ENCODE data around the gene KRTAP10-5. TPM values are rescaled to one million over a fixed set of nuclear protein-coding genes. Genes with fewer than 3 reads are reported as not detected.

Gene KRTAP10-5
- polyA plus RNA-seq, 1 experiment: not detected

- H3K27me3 ChIP-seq (ENCODE audit: control insufficient read depth, insufficient read depth, low read length): no peaks in the 10 kb centered on the region
- ChIA-PET POLR2A (no interaction called here), CTCF (no interaction called here)
- no peak for TF ChIP-seq CTCF (IDR thresholded peaks at IDR 0.05; ENCODE audit: insufficient read depth, low read depth, low read length)
- H3K36me3 ChIP-seq (ENCODE audit: control insufficient read depth, insufficient read depth, low read length): no peaks in the 10 kb centered on the region
- no peak overlapping the region for H3K4me3 ChIP-seq (ENCODE audit: low read depth, low read length)
- no peak for DNase-seq (ENCODE audit: low read depth)
Observed at GRCh38 chr21:44617071-44617501, 36.7 kb upstream of the KRTAP10-5 start.

GRCh38 chr21:44616591-44616926 lies 36.2 kb upstream of the KRTAP10-5 start:
- H3K27me3 ChIP-seq (ENCODE audit: control insufficient read depth, insufficient read depth, low read length): no peaks in the 10 kb centered on the region
- no peak overlapping the region for H3K4me3 ChIP-seq (ENCODE audit: low read depth, low read length)
- POLR2A ChIA-PET: no interaction called here
- no peak for TF ChIP-seq CTCF (IDR thresholded peaks at IDR 0.05; ENCODE audit: insufficient read depth, low read depth, low read length)
- DNase-seq (ENCODE audit: low read depth): no peak
- H3K36me3 ChIP-seq (ENCODE audit: control insufficient read depth, insufficient read depth, low read length): no peaks in the 10 kb centered on the region
- CTCF ChIA-PET: no interaction called here

GRCh38 chr21:44615911-44616590 lies 35.6 kb upstream of the KRTAP10-5 start:
- ChIA-PET CTCF (no interaction called here), POLR2A (no interaction called here)
- H3K4me3 ChIP-seq (ENCODE audit: low read depth, low read length): no peak overlapping the region
- H3K36me3 ChIP-seq (ENCODE audit: control insufficient read depth, insufficient read depth, low read length): no peaks in the 10 kb centered on the region
- TF ChIP-seq CTCF (IDR thresholded peaks at IDR 0.05; ENCODE audit: insufficient read depth, low read depth, low read length): no peak
- no peaks in the 10 kb centered on the region for H3K27me3 ChIP-seq (ENCODE audit: control insufficient read depth, insufficient read depth, low read length)
- no peak for DNase-seq (ENCODE audit: low read depth)

- ChIA-PET POLR2A (no interaction called here), CTCF (no interaction called here)
- no peaks in the 10 kb centered on the region for H3K27me3 ChIP-seq (ENCODE audit: control insufficient read depth, insufficient read depth, low read length)
- no peak for DNase-seq (ENCODE audit: low read depth)
- H3K4me3 ChIP-seq (ENCODE audit: low read depth, low read length): no peak overlapping the region
- H3K36me3 ChIP-seq (ENCODE audit: control insufficient read depth, insufficient read depth, low read length): no peaks in the 10 kb centered on the region
- no peak for TF ChIP-seq CTCF (IDR thresholded peaks at IDR 0.05; ENCODE audit: insufficient read depth, low read depth, low read length)
Observed at GRCh38 chr21:44615466-44615865, 35.1 kb upstream of the KRTAP10-5 start.

- H3K4me3 ChIP-seq (ENCODE audit: low read depth, low read length): no peak overlapping the region
- DNase-seq (ENCODE audit: low read depth): no peak
- no peak for TF ChIP-seq CTCF (IDR thresholded peaks at IDR 0.05; ENCODE audit: insufficient read depth, low read depth, low read length)
- H3K36me3 ChIP-seq (ENCODE audit: control insufficient read depth, insufficient read depth, low read length): no peaks in the 10 kb centered on the region
- ChIA-PET CTCF (no interaction called here), POLR2A (no interaction called here)
- no peaks in the 10 kb centered on the region for H3K27me3 ChIP-seq (ENCODE audit: control insufficient read depth, insufficient read depth, low read length)
Observed at GRCh38 chr21:44614961-44615391, 34.6 kb upstream of the KRTAP10-5 start.
